ENCODE results near the gene UBASH3B.

The UBASH3B gene

DNA sequence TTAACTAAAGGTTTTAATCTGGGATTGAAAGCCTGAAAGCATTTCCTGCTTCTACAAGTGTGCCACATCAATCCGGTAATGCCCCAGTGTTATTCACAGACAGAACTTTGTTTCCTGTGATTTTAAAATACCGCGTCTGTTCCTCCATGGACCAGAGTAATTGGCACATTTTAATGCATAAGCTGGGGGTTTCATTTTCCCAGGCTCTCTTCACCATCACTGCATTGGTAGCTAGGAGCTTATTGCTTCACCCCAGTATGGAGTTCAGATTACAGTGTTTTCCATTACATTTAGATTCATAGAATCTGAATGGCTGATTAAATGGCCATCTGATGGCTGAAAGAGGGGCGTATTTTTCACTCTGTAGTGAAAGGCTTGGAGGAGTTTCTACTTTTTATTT, 157.1 kb downstream of the UBASH3B start:
- TF ChIP-seq, protein P1, sequence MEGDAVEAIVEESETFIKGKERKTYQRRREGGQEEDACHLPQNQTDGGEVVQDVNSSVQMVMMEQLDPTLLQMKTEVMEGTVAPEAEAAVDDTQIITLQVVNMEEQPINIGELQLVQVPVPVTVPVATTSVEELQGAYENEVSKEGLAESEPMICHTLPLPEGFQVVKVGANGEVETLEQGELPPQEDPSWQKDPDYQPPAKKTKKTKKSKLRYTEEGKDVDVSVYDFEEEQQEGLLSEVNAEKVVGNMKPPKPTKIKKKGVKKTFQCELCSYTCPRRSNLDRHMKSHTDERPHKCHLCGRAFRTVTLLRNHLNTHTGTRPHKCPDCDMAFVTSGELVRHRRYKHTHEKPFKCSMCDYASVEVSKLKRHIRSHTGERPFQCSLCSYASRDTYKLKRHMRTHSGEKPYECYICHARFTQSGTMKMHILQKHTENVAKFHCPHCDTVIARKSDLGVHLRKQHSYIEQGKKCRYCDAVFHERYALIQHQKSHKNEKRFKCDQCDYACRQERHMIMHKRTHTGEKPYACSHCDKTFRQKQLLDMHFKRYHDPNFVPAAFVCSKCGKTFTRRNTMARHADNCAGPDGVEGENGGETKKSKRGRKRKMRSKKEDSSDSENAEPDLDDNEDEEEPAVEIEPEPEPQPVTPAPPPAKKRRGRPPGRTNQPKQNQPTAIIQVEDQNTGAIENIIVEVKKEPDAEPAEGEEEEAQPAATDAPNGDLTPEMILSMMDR (IDR thresholded peaks at IDR 0.05; ENCODE audit: low read depth, low read length), result no peak
- DNase-seq (ENCODE audit: extremely low read depth, low read depth), result no peak

DNA sequence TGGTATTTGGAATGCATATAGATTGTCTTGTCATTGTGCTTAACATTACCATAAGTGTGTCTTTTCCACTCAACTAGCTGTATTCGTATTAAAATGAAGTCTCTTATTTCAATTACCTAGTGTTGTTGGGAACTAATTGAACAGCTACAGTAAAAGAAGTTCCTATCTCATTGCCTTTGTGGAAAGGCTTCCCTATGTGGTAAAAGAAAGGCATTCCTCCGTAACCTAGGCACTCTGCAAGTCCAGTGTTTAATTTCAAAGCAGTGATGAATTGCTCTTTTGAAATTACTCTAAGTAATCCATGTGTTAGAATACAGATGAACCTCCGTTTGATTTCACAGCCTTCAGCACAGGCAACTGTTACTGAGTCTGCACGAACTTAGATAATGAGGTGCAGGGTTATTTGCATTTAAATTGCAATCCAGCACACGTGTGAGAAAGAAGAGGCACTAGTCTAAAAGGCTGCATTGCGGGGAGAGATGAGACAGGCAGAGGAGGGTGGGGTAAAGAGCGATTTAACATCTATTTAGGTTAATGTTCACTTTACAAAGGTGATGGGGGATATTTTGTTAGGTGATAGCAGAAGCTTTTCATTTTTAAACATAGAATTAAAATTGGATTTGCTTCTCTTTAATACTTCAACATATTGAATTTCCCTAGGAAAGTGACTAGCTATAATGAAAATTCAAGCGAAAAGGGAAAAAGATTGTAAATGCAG, 157.8 kb downstream of the UBASH3B start:
- TF ChIP-seq, protein P1 (IDR thresholded peaks at IDR 0.05; ENCODE audit: low read depth, low read length), result no peak

DNA sequence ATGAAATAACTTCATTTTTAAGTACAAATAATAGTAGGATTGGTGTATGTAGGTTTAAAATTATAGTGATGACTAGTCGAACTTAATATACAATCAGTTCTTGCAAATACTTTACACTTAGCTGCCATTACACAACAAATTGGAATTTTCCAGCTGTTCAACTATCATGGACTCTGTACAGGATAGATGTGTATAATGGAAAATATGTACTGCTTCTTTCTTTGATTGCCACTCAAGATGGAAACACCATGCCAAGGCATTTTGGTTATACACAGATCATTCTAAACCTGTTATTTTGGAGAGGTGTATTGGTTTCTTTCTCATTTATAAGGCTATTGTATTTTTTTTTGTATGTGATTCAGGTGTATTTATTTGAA, 158.4 kb downstream of the UBASH3B start:
- DNase-seq (ENCODE audit: extremely low read depth, low read depth), result no peak
- TF ChIP-seq, protein P1 (IDR thresholded peaks at IDR 0.05; ENCODE audit: low read depth, low read length), result no peak

More for the DNA sequence above, 157.8 kb downstream of the UBASH3B start:
- no peak for DNase-seq (ENCODE audit: extremely low read depth, low read depth)

DNA sequence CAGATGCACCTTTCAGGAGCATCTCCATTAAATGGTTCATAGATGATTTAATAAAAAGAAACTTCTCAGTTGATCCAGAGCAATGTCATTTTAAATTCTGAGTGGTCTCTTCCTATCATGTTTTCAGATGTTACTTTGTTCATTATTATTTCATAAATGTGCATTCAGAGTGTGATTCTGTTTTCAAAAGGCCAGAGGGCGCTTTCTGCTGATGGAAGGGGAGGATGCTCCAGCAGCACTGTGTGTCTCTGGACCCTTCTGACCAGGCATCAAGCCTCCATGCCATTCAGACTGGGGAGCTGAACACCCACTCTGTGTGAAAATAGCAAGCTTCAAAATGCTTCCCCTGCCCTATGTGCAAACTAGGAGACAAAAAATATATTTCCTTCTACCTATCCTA, 158.9 kb downstream of the UBASH3B start:
- TF ChIP-seq, protein P1 (IDR thresholded peaks at IDR 0.05; ENCODE audit: low read depth, low read length), result no peak
- no peak for DNase-seq (ENCODE audit: extremely low read depth, low read depth)

GRCh38 chr11:122815900-122816299, 160.4 kb downstream of the UBASH3B start:
- TF ChIP-seq, protein P1 (IDR thresholded peaks at IDR 0.05; ENCODE audit: low read depth, low read length), result no peak
- no peak for DNase-seq (ENCODE audit: extremely low read depth, low read depth)

DNA sequence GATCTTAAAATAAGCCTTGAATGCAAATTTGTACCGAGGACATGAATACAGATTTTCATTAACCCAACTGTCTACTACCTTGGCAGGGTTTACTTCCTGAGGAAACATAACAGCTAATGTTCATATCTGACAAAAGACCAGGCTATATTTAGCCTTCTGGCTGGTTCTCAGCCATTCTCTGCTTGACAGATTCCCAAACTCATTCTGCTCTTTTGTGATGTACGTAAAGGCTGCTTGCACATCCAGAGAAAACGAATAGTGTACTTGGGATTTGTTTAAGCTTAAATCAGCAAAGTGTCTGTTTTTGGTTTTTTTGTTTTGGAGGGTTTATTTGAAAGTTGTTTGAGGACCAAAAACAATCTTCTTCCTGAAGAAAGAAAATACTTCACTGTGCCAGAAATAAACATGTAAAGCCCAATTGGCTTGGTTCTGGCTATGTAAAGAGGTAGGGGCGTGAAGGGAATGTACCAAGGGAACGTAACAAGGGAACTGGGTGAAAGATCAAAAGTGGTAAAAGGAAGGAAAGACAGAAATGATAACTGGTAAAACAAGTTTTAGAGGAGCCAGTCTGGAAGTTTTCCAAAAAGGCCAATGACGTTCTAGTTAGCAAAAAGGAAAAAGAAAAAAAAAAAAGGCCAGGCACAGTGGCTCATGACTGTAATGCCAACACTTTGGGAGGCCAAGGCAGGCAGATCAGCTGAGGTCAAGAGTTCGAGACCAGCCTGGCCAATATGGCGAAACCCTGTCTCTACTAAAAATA, 161.4 kb downstream of the UBASH3B start:
- TF ChIP-seq, protein P1 (IDR thresholded peaks at IDR 0.05; ENCODE audit: low read depth, low read length), result no peak
- DNase-seq (ENCODE audit: extremely low read depth, low read depth), result no peak

GRCh38 chr11:122820158-122820557, 164.6 kb downstream of the UBASH3B start:
- TF ChIP-seq, protein P1 (IDR thresholded peaks at IDR 0.05; ENCODE audit: low read depth, low read length), result no peak
- DNase-seq (ENCODE audit: extremely low read depth, low read depth), result no peak
